ENCODE data around the gene HTR1B.

HTR1B gene

GRCh38 chr6:77430504-77430903 is 32.8 kb downstream of the HTR1B start:
- no peak for TF ChIP-seq CTCF (IDR thresholded peaks at IDR 0.05)

GRCh38 chr6:77425671-77426070 is 37.6 kb downstream of the HTR1B start:
- no peak for TF ChIP-seq CTCF (IDR thresholded peaks at IDR 0.05)

- TF ChIP-seq CTCF (IDR thresholded peaks at IDR 0.05) = no peak
Measured at GRCh38 chr6:77425216-77425615, 38.1 kb downstream of the HTR1B start.

GRCh38 chr6:77424761-77425160 is 38.5 kb downstream of the HTR1B start:
- no peak for TF ChIP-seq CTCF (IDR thresholded peaks at IDR 0.05)

GRCh38 chr6:77416839-77417238 is 46.5 kb downstream of the HTR1B start:
- TF ChIP-seq CTCF (IDR thresholded peaks at IDR 0.05) = no peak

GRCh38 chr6:77415706-77416105 is 47.6 kb downstream of the HTR1B start:
- no peak for TF ChIP-seq CTCF (IDR thresholded peaks at IDR 0.05)
